Measurements from ENCODE around the gene DQX1. TPM values are rescaled to one million over a fixed set of nuclear protein-coding genes. Genes with fewer than 3 reads are reported as not detected.
A peak's percentile ranks its signal among the peaks of the same experiment; 100 is the strongest.

The DQX1 gene
- total and polyA plus RNA-seq, 2 of the 4 experiments (the other 2 are of a cell fraction) = 0.07 TPM; not detected in 1

DNA sequence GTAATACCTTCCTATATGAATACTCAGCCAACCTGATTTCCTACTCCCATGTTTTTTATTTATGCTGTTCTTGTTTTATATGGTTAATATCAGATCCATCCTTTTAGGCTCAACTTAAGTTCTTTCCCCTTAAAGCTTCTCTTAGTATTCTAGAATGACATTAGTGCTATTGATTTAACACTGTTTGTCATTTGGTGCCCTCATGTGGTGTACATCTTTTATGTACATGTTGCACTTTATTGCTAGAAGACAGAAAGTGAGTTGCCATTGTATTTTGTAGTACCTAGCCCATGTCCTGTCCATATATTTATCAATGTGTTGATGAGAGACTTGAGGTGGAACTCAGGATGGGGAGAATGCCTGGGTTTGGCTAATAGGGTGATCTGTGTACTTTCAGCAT lies 6.2 kb upstream of the DQX1 start:
- H2AK5ac ChIP-seq (ENCODE audit: low read depth, low read length) = no peak overlapping the region

More for the DNA sequence above, 6.2 kb upstream of the DQX1 start:
- DNase-seq (peak; percentile 66), ATAC-seq (ENCODE audit: low read depth) (no peak)
- Histone ChIP-seq H4K5ac (ENCODE audit: low read depth, low read length) (no peak overlapping the region), H3K4me1 (ENCODE audit: control insufficient read depth, insufficient read depth, low read length) (peaks cover 12% of the 10 kb centered on the region), H3K9ac (ENCODE audit: low read depth, low read length) (no peak overlapping the region), H2BK5ac (ENCODE audit: low read depth, low read length, poor library complexity, severe bottlenecking) (no peak overlapping the region), H2BK20ac (ENCODE audit: low read depth, low read length) (no peak overlapping the region), H4K91ac (ENCODE audit: insufficient read depth, low read depth, low read length) (no peak overlapping the region), H3K4me2 (ENCODE audit: low read depth, low read length) (no peak overlapping the region), H3K36me3 (ENCODE audit: control insufficient read depth, insufficient read depth, low read length) (peaks cover 32% of the 10 kb centered on the region), H3K18ac (ENCODE audit: low read depth, low read length) (no peak overlapping the region), H3K27ac (ENCODE audit: insufficient read depth, low read length) (no peak overlapping the region), H3K4ac (ENCODE audit: low read depth, low read length) (no peak overlapping the region), H2BK15ac (ENCODE audit: low read depth, low read length) (no peak overlapping the region), H2AFZ (replicated peaks; ENCODE audit: low read length, poor library complexity) (no peak overlapping the region), H3K56ac (ENCODE audit: extremely low read depth, insufficient read depth, low read length) (no peak overlapping the region), H3K27me3 (ENCODE audit: control insufficient read depth, insufficient read depth, low read length) (no peaks in the 10 kb centered on the region), H4K20me1 (ENCODE audit: insufficient read depth, low read length) (peaks cover 13% of the 10 kb centered on the region), H2AK9ac (replicated peaks; ENCODE audit: low read depth, low read length, poor library complexity) (no peak overlapping the region), H2BK120ac (ENCODE audit: low read depth, low read length) (no peak overlapping the region), H3K23ac (ENCODE audit: low read depth, low read length) (no peak overlapping the region), H4K8ac (ENCODE audit: low read depth in 2 of 2, low read length in 2 of 2) (no peak overlapping the region), H3K9me1 (ENCODE audit: insufficient read depth, low read length) (peaks cover 17% of the 10 kb centered on the region), H3K9me3 (ENCODE audit: control insufficient read depth, insufficient read depth, low read length) (no peaks in the 10 kb centered on the region), H3K4me3 (ENCODE audit: insufficient read depth, low read depth, low read length) (no peak overlapping the region), H3K14ac (replicated peaks; ENCODE audit: low read depth, low read length) (no peak overlapping the region), H3K79me1 (ENCODE audit: low read depth in 1 of 2, low read length in 2 of 2) (peaks cover 29 to 45% of the 10 kb centered on the region in 2 experiments)
- dilution Hi-C loops (cut with HindIII; ENCODE audit: low sequenced_read_pairs, unreplicated experiment) (no loop called here), in situ Hi-C loops (cut with MboI; ENCODE audit: low sequenced_read_pairs) (no loop called here), intact Hi-C loops (cut with micrococcal nuclease) (no loop called here)
- ChIA-PET POLR2A (ENCODE audit: unreplicated experiment) (no interaction called here), CTCF (interaction anchor here (0.5 to 3.0 kb wide), 4 partner anchors 19 to 56 kb away, joined by 3 to 14 read pairs (median 4); no protein-coding TSS in a partner anchor)
- TF ChIP-seq, protein P1, sequence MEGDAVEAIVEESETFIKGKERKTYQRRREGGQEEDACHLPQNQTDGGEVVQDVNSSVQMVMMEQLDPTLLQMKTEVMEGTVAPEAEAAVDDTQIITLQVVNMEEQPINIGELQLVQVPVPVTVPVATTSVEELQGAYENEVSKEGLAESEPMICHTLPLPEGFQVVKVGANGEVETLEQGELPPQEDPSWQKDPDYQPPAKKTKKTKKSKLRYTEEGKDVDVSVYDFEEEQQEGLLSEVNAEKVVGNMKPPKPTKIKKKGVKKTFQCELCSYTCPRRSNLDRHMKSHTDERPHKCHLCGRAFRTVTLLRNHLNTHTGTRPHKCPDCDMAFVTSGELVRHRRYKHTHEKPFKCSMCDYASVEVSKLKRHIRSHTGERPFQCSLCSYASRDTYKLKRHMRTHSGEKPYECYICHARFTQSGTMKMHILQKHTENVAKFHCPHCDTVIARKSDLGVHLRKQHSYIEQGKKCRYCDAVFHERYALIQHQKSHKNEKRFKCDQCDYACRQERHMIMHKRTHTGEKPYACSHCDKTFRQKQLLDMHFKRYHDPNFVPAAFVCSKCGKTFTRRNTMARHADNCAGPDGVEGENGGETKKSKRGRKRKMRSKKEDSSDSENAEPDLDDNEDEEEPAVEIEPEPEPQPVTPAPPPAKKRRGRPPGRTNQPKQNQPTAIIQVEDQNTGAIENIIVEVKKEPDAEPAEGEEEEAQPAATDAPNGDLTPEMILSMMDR (conservative IDR thresholded peaks at IDR 0.05; ENCODE audit: low read depth, low read length) = peak; percentile 55
- TF ChIP-seq MXI1 (IDR thresholded peaks at IDR 0.05; ENCODE audit: borderline replicate concordance, low read depth, low read length) = no peak
- no peak for TF ChIP-seq MAZ (IDR thresholded peaks at IDR 0.05; ENCODE audit: borderline replicate concordance, low read depth, low read length)
- TF ChIP-seq NFE2L2 (IDR thresholded peaks at IDR 0.05; ENCODE audit: low read depth, low read length) = no peak
- no peak for TF ChIP-seq CEBPB (IDR thresholded peaks at IDR 0.05; ENCODE audit: low read depth, low read length)
- TF ChIP-seq RFX5 (IDR thresholded peaks at IDR 0.05; ENCODE audit: low read depth, low read length) = no peak
- peak; percentile 65 for TF ChIP-seq RAD21 (IDR thresholded peaks at IDR 0.05; ENCODE audit: low read length)
- TF ChIP-seq, protein P2, sequence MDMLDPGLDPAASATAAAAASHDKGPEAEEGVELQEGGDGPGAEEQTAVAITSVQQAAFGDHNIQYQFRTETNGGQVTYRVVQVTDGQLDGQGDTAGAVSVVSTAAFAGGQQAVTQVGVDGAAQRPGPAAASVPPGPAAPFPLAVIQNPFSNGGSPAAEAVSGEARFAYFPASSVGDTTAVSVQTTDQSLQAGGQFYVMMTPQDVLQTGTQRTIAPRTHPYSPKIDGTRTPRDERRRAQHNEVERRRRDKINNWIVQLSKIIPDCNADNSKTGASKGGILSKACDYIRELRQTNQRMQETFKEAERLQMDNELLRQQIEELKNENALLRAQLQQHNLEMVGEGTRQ (IDR thresholded peaks at IDR 0.05; ENCODE audit: low read depth, low read length) = no peak
- TF ChIP-seq CHD1 (IDR thresholded peaks at IDR 0.05; ENCODE audit: low read depth, low read length) = no peak
- TF ChIP-seq POLR2A (IDR thresholded peaks at IDR 0.05; ENCODE audit: low read depth, low read length) = no peak
- TF ChIP-seq RCOR1 (IDR thresholded peaks at IDR 0.05; ENCODE audit: insufficient replicate concordance, low read length) = no peak
- no peak for TF ChIP-seq ELK1 (IDR thresholded peaks at IDR 0.05; ENCODE audit: borderline replicate concordance, low read depth, low read length)
- peak; percentile 67; the same call in 1 of the 2 replicates for TF ChIP-seq SMC3 (IDR thresholded peaks at IDR 0.05; ENCODE audit: low read depth, low read length)
- TF ChIP-seq BHLHE40 (IDR thresholded peaks at IDR 0.05; ENCODE audit: low read depth, low read length) = no peak
- TF ChIP-seq MAFK (IDR thresholded peaks at IDR 0.05; ENCODE audit: low read depth, low read length) = peak; percentile 43; the same call in 1 of the 2 replicates
- TF ChIP-seq FOS (IDR thresholded peaks at IDR 0.05; ENCODE audit: low read depth, low read length) = no peak
- BruUV-seq (replicated peaks) = no TSS peak

All from IMR-90 (cell line).